Measurements from ENCODE around the gene ARSA.

GRCh38 chr22:50576070-50576469 is 51.9 kb downstream of the ARSA start:
- no peak for TF ChIP-seq SUZ12 (IDR thresholded peaks at IDR 0.05; ENCODE audit: extremely low read depth, insufficient read depth, insufficient read length)
- no peak for TF ChIP-seq ZNF274 (IDR thresholded peaks at IDR 0.05; ENCODE audit: low read depth, low read length)
